CD4-positive, alpha-beta memory T cell (primary cell): ENCODE results near the gene PTTG2. TPM values are rescaled to one million over a fixed set of nuclear protein-coding genes. Genes with fewer than 3 reads are reported as not detected.
"Not testable (repeated sequence)": the region's sequence is repeated elsewhere in the genome, so short reads cannot be mapped to it uniquely, and the experiment has no call there.

ENCODE experiments used
- CTCF ChIA-PET: fragments of 350-600 bp; sonication (Branson Sonifier 250); formaldehyde crosslinking; loops from one replicate; lab custom pipeline; 2021; ENCODE audit warnings: inconsistent platforms; ENCODE audit not compliant: partially characterized antibody; lab: Charles Lee
- POLR2A ChIA-PET: fragments of 350-600 bp; sonication (Branson Sonifier 250); formaldehyde crosslinking; loops from one replicate; lab custom pipeline; 2021; ENCODE audit not compliant: partially characterized antibody; lab: Charles Lee
- DNase-seq, 5 donors: peaks; one replicate each; pipeline versions ENCODE4 v3.0.0 to v3.0.0-alpha.2; 2020 to 2022; ENCODE audit warnings: mixed read lengths in 1 of 5
- H3K27ac ChIP-seq: one replicate; pipeline ENCODE4 v1.7.0; 2013; ENCODE audit warnings: low read depth, low read length
- H3K27me3 ChIP-seq: 2 replicates; pipeline ENCODE4 v1.7.0; 2013; ENCODE audit warnings: mild to moderate bottlenecking, low read length, moderate library complexity; ENCODE audit not compliant: insufficient read depth
- H3K36me3 ChIP-seq: 2 replicates; pipeline ENCODE4 v1.7.0; 2013; ENCODE audit warnings: mild to moderate bottlenecking, low read length, moderate library complexity; ENCODE audit not compliant: insufficient read depth
- H3K4me1 ChIP-seq: 2 replicates; pipeline ENCODE4 v1.7.0; 2013; ENCODE audit warnings: mild to moderate bottlenecking, low read length, moderate library complexity; ENCODE audit not compliant: insufficient read depth
- H3K4me3 ChIP-seq, 2 donors: one replicate each; pipeline ENCODE4 v1.7.0; 2013; ENCODE audit warnings: low read length in 2 of 2, mild to moderate bottlenecking in 1 of 2
- H3K9me3 ChIP-seq, 2 donors: one replicate each; pipeline ENCODE4 v1.7.0; 2013; ENCODE audit warnings: low read length in 2 of 2, control low read depth in 1 of 2; ENCODE audit not compliant: control insufficient read depth in 1 of 2
- H3K27ac Mint-ChIP-seq, 7 donors: one replicate each; pipeline ENCODE4 v1.8.0; 2020 to 2021; ENCODE audit warnings: mixed read lengths in 7 of 7, mild to moderate bottlenecking in 6 of 7, inconsistent platforms in 3 of 7, moderate library complexity in 3 of 7
- H3K27me3 Mint-ChIP-seq, 2 donors: one replicate each; pipeline ENCODE4 v1.8.0; 2020 to 2021; ENCODE audit warnings: mixed read lengths in 2 of 2
- H3K36me3 Mint-ChIP-seq, 2 donors: one replicate each; pipeline ENCODE4 v1.8.0; 2020 to 2021; ENCODE audit warnings: mixed read lengths in 2 of 2, inconsistent platforms in 1 of 2, mild to moderate bottlenecking in 1 of 2
- H3K4me1 Mint-ChIP-seq, 4 donors: one replicate each; pipeline ENCODE4 v1.8.0; 2020 to 2021; ENCODE audit warnings: mixed read lengths in 4 of 4, mild to moderate bottlenecking in 1 of 4
- H3K4me3 Mint-ChIP-seq, 8 donors: one replicate each; pipeline ENCODE4 v1.8.0; 2020 to 2021; ENCODE audit warnings: mixed read lengths in 8 of 8, mild to moderate bottlenecking in 7 of 8, moderate library complexity in 6 of 8, inconsistent platforms in 3 of 8
- H3K9me3 Mint-ChIP-seq, 8 donors: one replicate each; pipeline ENCODE4 v1.8.0; 2020 to 2021; ENCODE audit warnings: mixed read lengths in 8 of 8, mild to moderate bottlenecking in 5 of 8, inconsistent platforms in 3 of 8, moderate library complexity in 1 of 8
- intact Hi-C: fragments of 100-400 bp; cut with micrococcal nuclease; formaldehyde crosslinking; loops from one replicate; pipeline ENCODE4 v1.15.1; 2023
- polyA plus RNA-seq, 2 donors: library from polyadenylated mRNA; unstranded; fragments of 300-500 nt; fragmentation: Illumina TruSeq; gene quantifications; one replicate each; pipeline ENCODE4 v1.2.3, GENCODE V29; 2021
- total RNA-seq, 2 experiments: library from RNA; stranded (reverse); gene quantifications; one replicate each; pipeline ENCODE4 v1.2.3, GENCODE V29; 2021

The PTTG2 gene
- total RNA-seq = 1 to 10 TPM; 1.5 to 1.9 TPM
- not detected for polyA plus RNA-seq

DNA sequence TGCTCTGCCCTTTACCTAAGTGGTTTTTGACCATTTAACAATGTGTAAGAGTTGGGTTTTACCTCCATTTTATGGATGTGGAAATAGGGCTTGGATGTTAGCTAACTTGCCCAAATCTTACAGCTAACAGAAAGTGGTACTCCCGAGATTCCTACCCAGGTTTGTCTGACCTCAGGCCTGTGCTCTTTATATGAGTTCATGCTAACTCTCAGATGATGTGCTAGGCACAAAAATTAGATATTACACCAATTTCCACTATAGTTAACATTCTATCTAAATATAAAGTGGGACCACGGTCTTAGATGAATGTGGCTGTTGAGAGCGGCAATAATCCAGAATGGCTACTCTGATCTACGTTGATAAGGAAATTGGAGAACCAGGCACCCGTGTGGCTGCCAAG, at the start of gene PTTG2:
PTTG2 (plus strand) TSS at position 301 of the 400 bp plus-strand sequence; CDS start at position 338, 37 bp downstream.
- Histone ChIP-seq H3K36me3 (no peaks in the 10 kb centered on the region), H3K4me3 (no peak within 1 kb of the TSS), H3K27ac (no peak within 1 kb of the TSS), H3K9me3 (no peaks in the 10 kb centered on the region), H3K27me3 (no peaks in the 10 kb centered on the region), H3K4me1 (no peaks in the 10 kb centered on the region)
- Mint-ChIP-seq H3K36me3 (peaks cover 4 to 15% of the 10 kb centered on the region in 2 donors), H3K4me1 (peaks cover 5 to 8% (median 7%) of the 10 kb centered on the region in 4 donors), H3K27ac (peak within 1 kb of the TSS in 2 of 7 donors; percentile 25 to 52), H3K9me3 (peaks cover 0 to 2% (median 0%) of the 10 kb centered on the region in 8 donors), H3K4me3 (no peak within 1 kb of the TSS), H3K27me3 (no peaks in the 10 kb centered on the region)
- intact Hi-C loops = no loop called here
- CTCF ChIA-PET = interaction anchor here (1.8 kb wide), 1 partner anchor 10 kb away, joined by 5 read pairs; no protein-coding TSS in a partner anchor
- DNase-seq = no peak
- POLR2A ChIA-PET = no interaction called here

DNA sequence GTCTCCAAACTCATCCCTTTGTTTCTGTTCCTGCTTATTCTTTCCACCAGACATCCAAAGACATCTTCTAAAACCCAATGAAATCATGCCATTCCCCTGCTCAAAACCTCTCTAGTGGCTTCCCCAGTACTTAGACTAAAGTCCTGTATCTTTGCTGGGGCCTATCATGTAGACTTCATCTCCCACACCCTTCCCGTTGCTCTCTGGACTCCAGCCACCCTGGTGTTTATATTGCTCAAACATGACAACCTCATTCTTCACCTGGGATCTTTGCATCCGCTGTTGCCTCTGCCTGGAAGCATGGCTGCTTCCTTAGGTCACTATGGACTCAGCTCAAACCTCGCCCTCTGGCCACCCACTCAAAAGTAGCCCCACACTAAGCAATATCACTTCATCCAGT, 45.7 kb upstream of the PTTG2 start:
- H3K27ac ChIP-seq = no peak overlapping the region
- Mint-ChIP-seq H3K27ac (no peak overlapping the region), H3K36me3 (peaks cover 16 to 18% of the 10 kb centered on the region in 2 donors), H3K4me1 (peaks cover 13 to 27% (median 18%) of the 10 kb centered on the region in 4 donors), H3K27me3 (no peaks in the 10 kb centered on the region), H3K4me3 (no peak overlapping the region), H3K9me3 (no peaks in the 10 kb centered on the region)
- no peaks in the 10 kb centered on the region for H3K9me3 ChIP-seq
- no peak for DNase-seq
- H3K4me1 ChIP-seq = no peaks in the 10 kb centered on the region
- H3K27me3 ChIP-seq = no peaks in the 10 kb centered on the region
- ChIA-PET CTCF (interaction anchor here (1.0 kb wide), 1 partner anchor 62 kb away, joined by 3 read pairs; no protein-coding TSS in a partner anchor), POLR2A (no interaction called here)
- no peak overlapping the region for H3K4me3 ChIP-seq
- intact Hi-C loops = no loop called here
- no peaks in the 10 kb centered on the region for H3K36me3 ChIP-seq

DNA sequence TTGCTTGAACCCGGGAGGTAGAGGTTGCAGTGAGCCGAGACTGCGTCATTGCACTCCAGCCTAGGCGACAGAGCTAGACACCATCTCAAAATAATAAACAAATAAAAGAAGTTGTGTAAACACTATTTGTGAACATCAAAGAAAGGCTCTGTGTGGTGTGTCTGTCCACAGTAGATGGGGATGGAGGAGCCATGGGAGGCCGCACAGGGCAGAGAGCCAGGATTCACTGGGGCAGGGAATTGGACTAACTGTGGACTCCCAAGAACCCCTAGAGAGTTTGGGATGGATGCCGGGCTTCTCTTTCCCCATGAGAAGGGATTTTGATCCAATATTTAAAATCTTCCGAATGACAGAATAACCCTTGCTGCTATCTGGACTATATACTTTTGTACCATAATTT, 42.8 kb upstream of the PTTG2 start:
- H3K4me3 Mint-ChIP-seq = no peak overlapping the region
- peaks cover 0 to 2% (median 0%) of the 10 kb centered on the region in 8 donors for H3K9me3 Mint-ChIP-seq
- no peak overlapping the region for H3K4me3 ChIP-seq
- no peaks in the 10 kb centered on the region for H3K9me3 ChIP-seq
- CTCF ChIA-PET = interaction anchor here (0.9 to 1.0 kb wide), 2 partner anchors 20 to 50 kb away, joined by 3 read pairs; no protein-coding TSS in a partner anchor
- no peaks in the 10 kb centered on the region for H3K27me3 Mint-ChIP-seq
- peaks cover 15 to 34% (median 18%) of the 10 kb centered on the region in 4 donors for H3K4me1 Mint-ChIP-seq
- intact Hi-C loops = no loop called here
- H3K36me3 ChIP-seq = no peaks in the 10 kb centered on the region
- no peak for DNase-seq
- H3K27ac Mint-ChIP-seq = no peak overlapping the region
- H3K27ac ChIP-seq = no peak overlapping the region
- no peaks in the 10 kb centered on the region for H3K4me1 ChIP-seq
- POLR2A ChIA-PET = no interaction called here
- no peaks in the 10 kb centered on the region for H3K27me3 ChIP-seq
- peaks cover 24 to 28% of the 10 kb centered on the region in 2 donors for H3K36me3 Mint-ChIP-seq

DNA sequence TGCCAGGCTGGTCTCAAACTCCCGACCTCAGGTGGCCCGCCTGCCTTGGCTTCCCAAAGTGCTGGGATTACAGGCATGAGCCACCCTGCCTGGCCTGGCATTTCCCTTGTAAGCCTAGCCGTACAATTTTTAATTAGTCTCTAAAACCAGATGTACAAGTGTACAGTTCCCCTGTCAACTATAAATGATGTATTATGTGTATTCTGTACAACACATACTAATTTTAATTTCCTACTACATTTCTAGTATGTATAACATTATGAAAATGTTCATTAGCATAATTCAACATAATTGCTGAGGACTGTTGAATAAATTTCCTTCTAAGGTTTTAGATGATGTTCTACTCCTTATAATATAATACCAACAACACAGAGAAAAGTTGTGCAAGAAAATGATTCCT, 41.5 kb upstream of the PTTG2 start:
- H3K27ac ChIP-seq = no peak overlapping the region
- H3K4me3 Mint-ChIP-seq = no peak overlapping the region
- ChIA-PET POLR2A (no interaction called here), CTCF (interaction anchor here (0.7 to 0.9 kb wide), 3 partner anchors 22 to 1662 kb away, joined by 3 read pairs; no protein-coding TSS in a partner anchor)
- no peak overlapping the region for H3K27ac Mint-ChIP-seq
- H3K36me3 Mint-ChIP-seq = peaks cover 28 to 32% of the 10 kb centered on the region in 2 donors
- no peaks in the 10 kb centered on the region for H3K9me3 ChIP-seq
- peaks cover 12 to 29% (median 21%) of the 10 kb centered on the region in 4 donors for H3K4me1 Mint-ChIP-seq
- H3K4me1 ChIP-seq = no peaks in the 10 kb centered on the region
- DNase-seq = no peak
- H3K36me3 ChIP-seq = no peaks in the 10 kb centered on the region
- intact Hi-C loops = no loop called here
- no peaks in the 10 kb centered on the region for H3K27me3 Mint-ChIP-seq
- no peaks in the 10 kb centered on the region for H3K27me3 ChIP-seq
- peaks cover 0 to 11% (median 0%) of the 10 kb centered on the region in 8 donors for H3K9me3 Mint-ChIP-seq
- no peak overlapping the region for H3K4me3 ChIP-seq

DNA sequence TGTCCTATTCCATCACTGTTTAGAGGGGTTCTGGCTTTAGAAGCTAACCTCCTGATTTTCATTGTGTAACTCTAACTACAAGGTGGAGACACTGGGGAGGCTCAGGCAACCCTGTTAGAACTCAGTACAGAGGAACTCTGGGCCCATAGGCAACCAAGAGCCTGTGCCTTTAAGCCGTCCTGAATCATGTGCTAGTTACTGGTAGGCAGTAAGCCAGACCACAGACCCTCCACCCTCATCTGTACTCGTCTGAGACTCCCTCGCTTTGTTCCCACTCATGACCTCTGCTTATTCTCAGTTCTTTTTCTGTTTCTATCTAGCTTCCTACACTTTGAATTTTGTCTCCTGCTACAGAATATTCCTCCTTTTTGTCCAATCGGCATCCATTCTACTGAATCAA, 37.9 kb upstream of the PTTG2 start:
- no peak overlapping the region for H3K27ac ChIP-seq
- H3K4me3 ChIP-seq = no peak overlapping the region
- peaks cover 25 to 47% of the 10 kb centered on the region in 2 donors for H3K36me3 Mint-ChIP-seq
- H3K27ac Mint-ChIP-seq = peak overlapping the region in 3 of 7 donors; percentile 52 to 76 (median 57)
- no peak for DNase-seq
- no peaks in the 10 kb centered on the region for H3K27me3 ChIP-seq
- no peaks in the 10 kb centered on the region for H3K9me3 ChIP-seq
- H3K27me3 Mint-ChIP-seq = no peaks in the 10 kb centered on the region
- H3K4me1 Mint-ChIP-seq = peaks cover 14 to 42% (median 30%) of the 10 kb centered on the region in 4 donors
- peaks cover 0 to 11% (median 0%) of the 10 kb centered on the region in 8 donors for H3K9me3 Mint-ChIP-seq
- intact Hi-C loops = no loop called here
- no peaks in the 10 kb centered on the region for H3K36me3 ChIP-seq
- CTCF ChIA-PET = no interaction called here
- POLR2A ChIA-PET = interaction anchor here (0.6 kb wide), 1 partner anchor 31 kb away, joined by 3 read pairs; no protein-coding TSS in a partner anchor
- H3K4me3 Mint-ChIP-seq = no peak overlapping the region
- no peaks in the 10 kb centered on the region for H3K4me1 ChIP-seq

DNA sequence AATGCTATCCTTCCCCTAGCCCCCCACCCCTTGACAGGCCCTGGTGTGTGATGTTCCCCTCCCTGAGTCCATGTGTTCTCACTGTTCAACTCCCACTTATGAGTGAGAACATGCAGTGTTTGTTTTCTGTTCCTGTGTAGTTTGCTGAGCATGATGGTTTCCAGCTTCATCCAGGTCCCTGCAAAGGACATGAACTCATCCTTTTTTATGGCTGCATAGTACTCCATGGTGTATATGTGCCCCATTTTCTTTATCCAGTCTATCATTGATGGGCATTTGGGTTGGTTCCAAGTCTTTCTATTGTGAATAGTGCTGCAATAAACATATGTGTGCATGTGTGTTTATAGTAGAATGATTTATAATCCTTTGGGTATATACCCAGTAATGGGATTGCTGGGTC, 37.1 kb upstream of the PTTG2 start:
- H3K27me3 Mint-ChIP-seq, H3K27ac ChIP-seq, H3K9me3 ChIP-seq, H3K4me3 Mint-ChIP-seq, POLR2A ChIA-PET, H3K27me3 ChIP-seq, H3K4me1 ChIP-seq, CTCF ChIA-PET, H3K27ac Mint-ChIP-seq, H3K36me3 ChIP-seq, DNase-seq, intact Hi-C loops, H3K4me3 ChIP-seq: not testable (repeated sequence)
- Mint-ChIP-seq H3K36me3 (peaks cover 22 to 44% of the 10 kb centered on the region in 2 donors), H3K4me1 (peaks cover 21 to 50% (median 34%) of the 10 kb centered on the region in 4 donors), H3K9me3 (peaks cover 0 to 11% (median 0%) of the 10 kb centered on the region in 8 donors)

DNA sequence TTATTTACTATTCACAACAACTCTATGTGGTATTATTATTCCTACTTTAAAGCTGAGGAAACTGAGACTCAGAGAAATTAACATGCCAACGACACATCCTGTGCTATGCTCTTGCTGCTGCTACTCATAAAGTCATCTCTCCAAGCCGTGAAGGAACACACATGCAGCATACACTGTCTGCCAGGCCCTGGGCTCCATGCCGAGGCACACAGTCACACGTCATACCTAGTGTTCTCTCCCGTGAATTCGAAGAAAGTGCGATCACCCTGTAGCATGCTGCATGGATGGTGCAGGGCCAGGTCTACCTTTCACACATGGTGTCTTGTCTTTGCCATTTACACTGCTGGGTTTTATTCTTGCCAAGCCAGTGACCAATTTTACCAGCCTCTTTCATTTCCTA, 35.3 kb upstream of the PTTG2 start:
- Histone ChIP-seq H3K4me1 (peaks cover 19% of the 10 kb centered on the region), H3K36me3 (no peaks in the 10 kb centered on the region), H3K9me3 (no peaks in the 10 kb centered on the region), H3K27me3 (no peaks in the 10 kb centered on the region), H3K27ac (no peak overlapping the region), H3K4me3 (no peak overlapping the region)
- Mint-ChIP-seq H3K36me3 (peaks cover 24 to 45% of the 10 kb centered on the region in 2 donors), H3K4me1 (peaks cover 36 to 68% (median 50%) of the 10 kb centered on the region in 4 donors), H3K27ac (peak overlapping the region in 1 of 7 donors; percentile 66), H3K27me3 (no peaks in the 10 kb centered on the region), H3K9me3 (peaks cover 0 to 11% (median 0%) of the 10 kb centered on the region in 8 donors), H3K4me3 (no peak overlapping the region)
- ChIA-PET CTCF (no interaction called here), POLR2A (no interaction called here)
- no peak for DNase-seq
- intact Hi-C loops = no loop called here
